Activated B cell treated with CpG ODN at 0.5 μM for 24 hours (primary cell): Measurements from ENCODE around the gene LAMA1. TPM values are rescaled to one million over a fixed set of nuclear protein-coding genes. Genes with fewer than 3 reads are reported as not detected.

Experiments used
- ATAC-seq: fragments of 200-7000 bp; cut with Tn5 transposase; one replicate; pipeline ENCODE4 v1.10.0; 2021; ENCODE audit warnings: low read depth, mild to moderate bottlenecking, moderate library complexity
- CTCF ChIA-PET: fragments of 350-600 bp; sonication (Branson Sonifier 250); formaldehyde crosslinking; loops from one replicate; lab custom pipeline; 2021; ENCODE audit warnings: antibody characterized with exemption; lab: Charles Lee
- POLR2A ChIA-PET: fragments of 350-600 bp; sonication (Branson Sonifier 250); formaldehyde crosslinking; loops from one replicate; lab custom pipeline; 2021; ENCODE audit warnings: antibody characterized with exemption; lab: Charles Lee
- DNase-seq: peaks from one replicate; pipeline ENCODE4 v3.0.0; 2022
- H3K27ac Mint-ChIP-seq: one replicate; pipeline ENCODE4 v1.8.0; 2020; ENCODE audit warnings: mixed read lengths
- H3K27me3 Mint-ChIP-seq: one replicate; pipeline ENCODE4 v1.8.0; 2021; ENCODE audit warnings: mixed read lengths
- H3K36me3 Mint-ChIP-seq: one replicate; pipeline ENCODE4 v1.8.0; 2021; ENCODE audit warnings: low read depth, mixed read lengths
- H3K4me1 Mint-ChIP-seq: one replicate; pipeline ENCODE4 v1.8.0; 2021; ENCODE audit warnings: mixed read lengths
- H3K4me3 Mint-ChIP-seq: one replicate; pipeline ENCODE4 v1.8.0; 2020; ENCODE audit warnings: mild to moderate bottlenecking, mixed read lengths
- H3K9me3 Mint-ChIP-seq: one replicate; pipeline ENCODE4 v1.8.0; 2020; ENCODE audit warnings: mixed read lengths
- CTCF ChIP-seq: fragments of 200-600 bp; IDR thresholded peaks from one replicate; pipeline ENCODE4 v1.8.0; 2022; ENCODE audit warnings: antibody characterized with exemption, mild to moderate bottlenecking
- intact Hi-C: fragments of 100-400 bp; cut with micrococcal nuclease; formaldehyde crosslinking; loops from one replicate; pipeline ENCODE4 v1.15.1; 2024
- total RNA-seq: library from RNA; stranded (reverse); gene quantifications from 2 replicates; pipeline ENCODE4 v1.2.3, GENCODE V29; 2022

Gene LAMA1
- total RNA-seq, 1 donor from 2014 or later, result not detected

DNA sequence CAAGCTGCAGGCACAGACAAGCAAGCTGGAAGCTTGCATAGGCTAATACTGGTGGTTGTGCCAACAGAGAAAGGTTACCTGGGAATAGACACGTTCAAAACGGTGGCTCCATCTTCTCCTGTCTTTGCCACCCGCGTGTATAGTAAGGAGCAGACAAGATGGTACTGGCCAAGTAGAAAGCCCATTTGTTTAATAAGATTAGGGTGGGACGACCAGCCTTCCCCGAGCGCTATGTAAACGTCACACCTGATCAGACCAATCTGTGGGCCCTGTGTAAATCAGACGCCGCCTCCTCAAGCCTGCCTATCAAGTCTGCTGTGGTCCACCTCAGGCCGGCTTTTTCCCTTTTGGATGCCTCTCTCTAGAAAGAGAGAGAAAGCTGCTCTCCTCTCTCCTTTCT is 189.2 kb downstream of the LAMA1 start:
- POLR2A ChIA-PET, result no interaction called here
- Mint-ChIP-seq H3K27me3 (no peaks in the 10 kb centered on the region), H3K4me1 (no peaks in the 10 kb centered on the region), H3K36me3 (no peaks in the 10 kb centered on the region), H3K4me3 (no peak overlapping the region), H3K9me3 (no peaks in the 10 kb centered on the region), H3K27ac (no peak overlapping the region)
- ATAC-seq, result no peak
- no peak for TF ChIP-seq CTCF
- no peak for DNase-seq
- intact Hi-C loops, result no loop called here
- CTCF ChIA-PET, result no interaction called here

DNA sequence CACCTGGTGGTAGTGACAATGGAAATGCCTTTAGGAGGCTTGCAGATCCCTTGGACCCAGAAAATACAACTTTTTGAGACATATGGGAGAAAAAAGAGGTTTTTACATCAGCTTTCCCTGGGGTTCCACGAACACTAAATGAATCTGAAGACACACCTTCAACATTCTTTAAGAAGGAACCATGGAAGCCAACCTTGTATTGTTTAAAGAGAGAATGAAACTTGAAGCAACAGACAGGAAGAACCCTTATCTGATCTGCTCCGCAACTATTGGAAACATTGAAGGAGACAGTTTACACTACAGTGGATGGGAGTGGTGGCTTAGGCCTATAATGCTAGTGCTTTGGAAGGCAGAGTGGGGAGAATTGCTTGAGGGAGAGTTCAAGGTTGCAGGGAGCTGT is 190.4 kb downstream of the LAMA1 start:
- no peak for TF ChIP-seq CTCF
- DNase-seq (no peak), ATAC-seq (no peak)
- POLR2A ChIA-PET, result no interaction called here
- Mint-ChIP-seq H3K27me3 (no peaks in the 10 kb centered on the region), H3K4me1 (no peaks in the 10 kb centered on the region), H3K36me3 (no peaks in the 10 kb centered on the region), H3K27ac (no peak overlapping the region), H3K4me3 (no peak overlapping the region), H3K9me3 (no peaks in the 10 kb centered on the region)
- intact Hi-C loops, result no loop called here
- CTCF ChIA-PET, result no interaction called here

DNA sequence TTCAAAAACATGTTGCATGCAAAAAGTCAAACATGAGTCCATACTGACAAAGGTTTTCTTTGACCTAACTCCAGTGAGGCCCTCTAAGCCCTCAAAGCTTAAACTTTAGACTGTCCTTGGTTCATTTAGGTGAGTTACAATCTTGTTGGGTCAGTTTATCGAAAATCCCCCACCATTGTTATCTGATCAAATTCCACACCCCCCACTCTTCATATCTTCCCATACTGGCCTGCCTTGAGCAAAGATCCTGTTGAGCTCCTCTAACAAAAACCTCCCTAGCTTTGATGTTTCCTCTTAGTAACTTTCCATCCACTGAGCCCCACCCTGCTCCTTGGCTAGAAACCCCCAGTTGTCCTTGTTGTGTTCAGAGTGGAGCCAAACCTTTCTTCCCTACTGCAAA is 194.4 kb downstream of the LAMA1 start:
- no peaks in the 10 kb centered on the region for H3K9me3 Mint-ChIP-seq
- no peak for ATAC-seq
- POLR2A ChIA-PET, result no interaction called here
- TF ChIP-seq CTCF, result no peak
- intact Hi-C loops, result no loop called here
- CTCF ChIA-PET, result no interaction called here
- H3K4me3 Mint-ChIP-seq, result no peak overlapping the region
- H3K27me3 Mint-ChIP-seq, result no peaks in the 10 kb centered on the region
- H3K4me1 Mint-ChIP-seq, result no peaks in the 10 kb centered on the region
- no peak for DNase-seq
- H3K27ac Mint-ChIP-seq, result no peak overlapping the region
- no peaks in the 10 kb centered on the region for H3K36me3 Mint-ChIP-seq

DNA sequence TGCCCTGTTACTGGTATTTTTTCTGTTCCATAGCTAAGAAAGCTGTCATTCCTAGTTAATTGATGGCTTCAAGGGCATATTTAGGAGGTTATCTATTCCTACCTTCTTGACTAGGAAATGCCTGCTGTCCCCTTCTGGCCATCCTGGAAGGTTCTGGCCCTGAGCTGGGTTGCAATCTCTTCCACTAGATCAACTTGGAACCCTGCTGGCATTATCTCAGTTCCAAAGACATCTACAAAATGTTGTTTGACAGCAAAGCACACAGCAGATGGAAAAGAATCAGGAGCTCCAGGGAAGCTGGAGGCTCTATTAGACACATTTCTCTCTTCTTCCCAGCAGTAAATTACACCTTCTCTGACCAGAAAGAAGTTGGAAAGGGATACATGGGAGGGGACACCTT is 196.0 kb downstream of the LAMA1 start:
- no peak overlapping the region for H3K4me3 Mint-ChIP-seq
- no peak for ATAC-seq
- ChIA-PET POLR2A (no interaction called here), CTCF (no interaction called here)
- no peaks in the 10 kb centered on the region for H3K9me3 Mint-ChIP-seq
- no peaks in the 10 kb centered on the region for H3K27me3 Mint-ChIP-seq
- no peaks in the 10 kb centered on the region for H3K36me3 Mint-ChIP-seq
- no peak for TF ChIP-seq CTCF
- DNase-seq, result no peak
- no peaks in the 10 kb centered on the region for H3K4me1 Mint-ChIP-seq
- intact Hi-C loops, result no loop called here
- no peak overlapping the region for H3K27ac Mint-ChIP-seq

- POLR2A ChIA-PET, result no interaction called here
- no peaks in the 10 kb centered on the region for H3K27me3 Mint-ChIP-seq
- no peak for TF ChIP-seq CTCF
- DNase-seq (no peak), ATAC-seq (no peak)
- no peaks in the 10 kb centered on the region for H3K9me3 Mint-ChIP-seq
- no peaks in the 10 kb centered on the region for H3K4me1 Mint-ChIP-seq
- CTCF ChIA-PET, result no interaction called here
- H3K27ac Mint-ChIP-seq, result no peak overlapping the region
- no peaks in the 10 kb centered on the region for H3K36me3 Mint-ChIP-seq
- H3K4me3 Mint-ChIP-seq, result no peak overlapping the region
- intact Hi-C loops, result no loop called here
Measured at GRCh38 chr18:6920099-6920955, 197.3 kb downstream of the LAMA1 start.
